GM21390 (cell line): ENCODE data around the gene PPIH.
"Not testable (repeated sequence)": the region's sequence is repeated elsewhere in the genome, so short reads cannot be mapped to it uniquely, and the experiment has no call there.

Experiments used
- ATAC-seq: cut with Tn5 transposase; IDR thresholded peaks from one replicate; pipeline ENCODE4 v1.9.1; 2021; ENCODE audit not compliant: unreplicated experiment

The PPIH gene

DNA sequence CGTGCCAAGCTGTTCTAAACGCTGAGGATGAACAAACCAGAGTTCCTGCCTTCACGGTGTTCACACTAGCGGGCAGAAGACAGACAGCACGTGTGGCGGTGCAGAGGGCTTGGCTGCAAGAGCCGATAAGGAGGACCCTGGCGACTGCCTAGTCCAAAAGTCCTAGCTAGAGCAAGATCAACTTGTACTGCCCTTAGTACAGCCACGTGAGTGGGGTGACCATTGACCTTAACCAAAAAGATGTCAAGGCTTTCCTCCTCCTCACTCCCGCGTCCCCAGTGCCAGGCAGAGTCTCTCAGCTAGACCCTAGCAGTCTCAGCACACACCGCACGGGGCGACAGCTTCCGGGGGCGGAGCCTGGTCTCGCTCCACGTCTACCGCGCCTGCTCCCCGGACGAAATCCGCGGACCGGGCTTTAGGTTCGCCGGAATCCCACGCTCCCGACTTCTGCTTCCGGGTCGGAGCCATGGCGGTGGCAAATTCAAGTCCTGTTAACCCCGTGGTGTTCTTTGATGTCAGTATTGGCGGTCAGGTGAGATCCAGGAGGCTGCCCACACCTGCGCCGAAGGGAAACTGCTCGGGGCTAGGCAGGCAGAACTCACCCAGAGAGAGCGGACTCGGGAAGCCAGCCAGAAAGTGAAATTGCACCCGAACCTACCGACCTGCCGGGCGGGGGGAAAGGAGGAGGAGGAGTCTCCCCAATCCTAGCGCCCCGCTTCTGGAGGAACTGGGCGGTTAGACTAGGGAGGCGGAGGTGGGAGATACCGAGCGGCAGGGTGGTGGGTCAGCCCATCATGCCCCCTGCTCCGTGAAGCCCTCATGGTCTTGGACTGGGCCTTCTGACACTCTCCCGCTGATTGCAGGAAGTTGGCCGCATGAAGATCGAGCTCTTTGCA lies at the start of gene PPIH:
Gene PPIH, plus strand, starts transcription at position 443 of the 896 bp plus-strand sequence. Its CDS starts 24 bp downstream, at position 467.
- ATAC-seq = peak; percentile 92

DNA sequence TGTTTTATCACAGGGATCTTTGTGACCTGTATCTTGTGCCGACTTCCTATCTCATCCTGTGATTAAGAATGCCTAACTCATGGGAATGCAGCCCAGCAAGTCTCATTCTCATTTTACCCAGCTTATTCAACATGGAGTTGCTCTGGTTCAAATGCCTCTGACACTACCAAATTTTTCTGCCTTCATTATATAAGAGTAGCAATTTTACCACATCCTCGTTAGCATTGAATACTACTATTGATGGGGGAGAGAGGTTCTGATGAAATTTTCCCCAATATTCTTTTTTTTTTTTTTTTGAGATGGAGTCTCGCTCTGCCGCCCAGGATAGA lies 44.5 kb upstream of the PPIH start:
- no peak for ATAC-seq

GRCh38 chr1:42618866-42619265 lies 39.4 kb upstream of the PPIH start:
- no peak for ATAC-seq

- no peak for ATAC-seq
These were observed 37.9 kb upstream of the PPIH start for GRCh38 chr1:42620307-42620706.

DNA sequence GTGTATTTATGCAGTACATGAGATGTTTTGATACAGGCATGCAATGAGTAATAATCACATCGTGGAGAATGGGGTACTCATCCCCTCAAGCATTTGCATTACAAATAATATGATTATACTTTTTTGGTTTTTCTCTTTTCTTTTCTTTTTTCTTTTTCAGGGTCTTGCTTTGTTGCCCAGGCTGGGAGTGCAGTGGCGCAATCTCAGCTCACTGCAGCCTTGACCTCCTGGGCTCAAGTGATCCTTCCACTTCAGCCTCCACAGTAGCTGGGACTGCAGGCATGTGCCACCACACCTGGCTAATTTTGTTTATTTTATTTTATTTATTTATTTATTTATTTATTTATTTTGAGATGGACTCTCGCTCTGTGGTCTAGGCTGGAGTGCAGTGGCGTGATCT lies 37.0 kb upstream of the PPIH start:
- ATAC-seq = not testable (repeated sequence)

- not testable (repeated sequence) for ATAC-seq
These were observed 31.0 kb upstream of the PPIH start for GRCh38 chr1:42627205-42627604.

DNA sequence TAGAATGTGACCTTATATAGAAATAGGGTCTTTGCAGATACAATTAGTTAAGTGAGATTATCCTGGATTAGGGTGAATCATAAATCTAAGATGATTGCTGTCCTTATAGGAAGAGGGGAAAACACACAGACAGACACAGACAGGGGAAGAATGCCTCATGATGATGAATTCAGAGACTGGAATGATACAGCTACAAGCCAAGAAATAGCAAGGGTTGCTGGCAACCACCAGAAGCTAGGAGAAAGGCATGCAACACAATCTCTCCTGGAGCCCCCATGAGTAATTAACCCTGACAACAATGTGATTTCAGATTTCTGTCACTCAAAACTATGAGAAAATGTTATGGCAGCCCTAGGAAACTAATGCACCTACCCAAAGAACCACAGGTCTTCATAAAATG lies 19.1 kb upstream of the PPIH start:
- no peak for ATAC-seq

DNA sequence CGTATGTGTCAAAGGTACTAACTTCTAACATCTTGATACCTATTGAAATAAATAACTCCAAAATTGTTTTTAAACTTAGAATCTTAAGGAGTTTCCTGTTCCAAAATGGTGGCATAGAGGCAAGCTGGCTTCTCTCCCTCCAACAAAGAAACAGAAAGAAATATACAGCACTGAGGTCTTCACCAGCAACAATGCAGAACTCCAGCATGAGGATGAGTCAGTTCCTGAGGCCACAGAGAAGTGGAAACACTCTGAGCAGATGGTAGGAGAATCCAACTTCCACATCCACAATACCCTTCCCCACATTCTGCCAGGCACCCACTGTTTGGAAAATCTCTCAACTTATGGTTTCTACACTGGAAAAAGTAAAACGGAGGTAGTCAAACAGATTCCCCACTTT lies 12.2 kb upstream of the PPIH start:
- no peak for ATAC-seq

DNA sequence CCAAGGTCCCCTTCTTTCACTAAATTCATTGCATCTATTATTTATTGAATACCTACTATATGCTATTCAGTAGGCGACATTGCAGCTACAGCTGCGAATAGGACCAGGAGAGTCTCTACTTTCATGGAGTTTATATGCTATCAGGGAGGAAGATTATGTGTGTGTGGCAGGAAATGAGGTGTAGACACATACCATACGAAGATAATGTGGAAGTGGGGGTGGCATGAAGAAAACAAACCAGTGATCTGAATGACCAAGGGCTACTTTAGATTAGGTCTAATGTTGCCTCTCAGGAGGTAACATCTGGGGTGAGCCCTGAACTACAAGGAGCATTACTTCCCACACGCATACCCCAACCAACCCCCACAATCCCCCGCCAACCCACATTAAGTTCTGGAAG lies 1.0 kb upstream of the PPIH start:
- ATAC-seq = no peak

- ATAC-seq = peak; percentile 7
These were observed 684 bp downstream of the PPIH start for GRCh38 chr1:42658877-42659337.

GRCh38 chr1:42660907-42661500 lies 2.8 kb downstream of the PPIH start:
- no peak for ATAC-seq

DNA sequence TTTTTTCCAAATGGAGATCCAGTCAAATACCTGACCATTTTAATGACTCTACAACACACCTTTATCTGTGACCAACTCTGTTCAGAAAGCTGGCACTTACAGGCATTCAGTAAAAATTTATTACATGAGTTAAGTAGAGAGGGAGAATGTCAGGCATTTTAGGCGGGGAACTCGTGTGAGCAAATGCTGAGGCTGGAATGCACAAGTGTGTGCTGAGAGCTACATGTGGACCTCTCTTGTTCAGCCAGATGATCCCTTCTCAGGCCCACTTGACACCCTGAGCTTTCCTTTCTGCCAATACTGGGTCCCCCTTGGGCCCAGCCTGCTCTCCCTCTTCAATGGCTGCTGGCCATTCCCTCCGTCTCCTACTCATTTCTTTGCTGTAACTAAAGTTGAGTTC lies 11.7 kb downstream of the PPIH start:
- no peak for ATAC-seq

- no peak for ATAC-seq
These were observed 12.2 kb downstream of the PPIH start for GRCh38 chr1:42670425-42670824.

GRCh38 chr1:42674214-42674613 lies 16.0 kb downstream of the PPIH start:
- ATAC-seq = no peak

GRCh38 chr1:42674682-42675081 lies 16.5 kb downstream of the PPIH start:
- ATAC-seq = no peak

- ATAC-seq = no peak
These were observed 17.2 kb downstream of the PPIH start for GRCh38 chr1:42675467-42675866.

- ATAC-seq = no peak
These were observed 18.4 kb downstream of the PPIH start for GRCh38 chr1:42676534-42677087.

GRCh38 chr1:42679364-42679983 lies 21.3 kb downstream of the PPIH start:
- no peak for ATAC-seq

- ATAC-seq = no peak
These were observed 21.8 kb downstream of the PPIH start for GRCh38 chr1:42680055-42680454.

DNA sequence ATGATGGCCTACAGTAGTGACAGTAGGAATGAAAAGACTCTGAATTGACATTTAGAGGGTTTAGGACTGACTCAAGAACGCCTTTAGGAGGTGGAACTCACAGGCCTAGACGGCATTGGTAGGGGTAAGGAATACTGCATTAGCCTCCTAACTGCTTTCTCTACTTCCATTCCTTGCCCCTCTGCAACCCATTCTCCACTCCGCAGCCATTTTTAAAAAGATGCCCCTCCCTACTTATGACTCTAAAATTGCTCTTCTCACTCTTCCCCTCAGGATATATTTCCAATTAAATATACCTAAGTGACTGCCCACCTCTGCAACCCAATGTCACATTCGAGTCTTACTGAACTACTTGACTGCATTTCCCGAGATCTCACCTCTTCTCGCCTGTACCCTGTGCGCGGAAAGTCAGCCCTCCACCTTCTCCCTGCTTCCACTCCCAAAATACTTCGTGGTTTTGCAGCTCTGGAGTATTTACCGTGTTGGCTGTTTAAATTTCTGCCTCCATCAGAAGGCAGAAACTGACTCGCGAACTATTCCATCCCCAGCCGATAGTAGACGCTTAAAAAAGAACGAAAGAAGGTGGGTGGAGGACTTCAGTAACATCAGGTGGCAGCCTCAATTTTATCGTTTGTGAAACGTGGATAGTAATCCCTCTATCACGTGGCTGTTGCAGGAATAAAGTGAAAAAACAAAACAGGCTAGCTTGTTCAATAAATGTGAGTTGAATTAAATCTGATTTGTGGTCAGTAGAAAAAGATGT lies 22.9 kb downstream of the PPIH start:
- no peak for ATAC-seq
